K562 (cell line): Measurements from ENCODE around the gene SPTLC2. TPM values are rescaled to one million over a fixed set of nuclear protein-coding genes. Genes with fewer than 3 reads are reported as not detected.

Experiments used
- AFF1 ChIP-seq, 2 experiments: fragments of 450-650 bp; IDR thresholded peaks; 2 replicates each; pipeline ENCODE4 v1.6.1; 2018; ENCODE audit warnings: mild to moderate bottlenecking in 2 of 2, low read depth in 1 of 2; ENCODE audit not compliant: partially characterized antibody in 2 of 2
- ATF7 ChIP-seq: fragments of 450-650 bp; IDR thresholded peaks from 2 replicates; pipeline ENCODE4 v1.7.1; 2014; ENCODE audit warnings: mild to moderate bottlenecking, moderate library complexity
- BRCA1 ChIP-seq, 2 experiments: fragments of 450-650 bp in 1 of 2; sonication (generic) in 1 of 2; formaldehyde crosslinking in 1 of 2; IDR thresholded peaks; 2 replicates each; pipeline versions ENCODE4 v1.5.0 to v1.6.1; 2017 to 2020; ENCODE audit warnings: mild to moderate bottlenecking in 1 of 2, missing genetic modification reagents in 1 of 2
- CHD4 ChIP-seq: fragments of 200-600 bp; sonication (generic); IDR thresholded peaks from 3 replicates; pipeline ENCODE4 v1.6.1; 2012; ENCODE audit warnings: low read depth, mild to moderate bottlenecking, mixed read lengths, low read length, inconsistent platforms; ENCODE audit not compliant: insufficient read depth, insufficient replicate concordance, poor library complexity, severe bottlenecking
- CREB5 ChIP-seq: fragments of 250-450 bp; sonication (Bioruptor Pico); IDR thresholded peaks from 2 replicates; pipeline ENCODE4 v1.5.0; 2020; ENCODE audit warnings: mild to moderate bottlenecking
- ESRRB ChIP-seq: fragments of 250-450 bp; sonication (Bioruptor Pico); IDR thresholded peaks from 2 replicates; pipeline ENCODE4 v1.5.0; 2020; ENCODE audit warnings: mild to moderate bottlenecking, moderate library complexity, borderline replicate concordance
- GMEB1 ChIP-seq: fragments of 250-450 bp; sonication (Bioruptor Pico); IDR thresholded peaks from 2 replicates; pipeline ENCODE4 v1.4.0; 2020; ENCODE audit warnings: mild to moderate bottlenecking
- GTF2A2 ChIP-seq: IDR thresholded peaks from 2 replicates; pipeline ENCODE4 v1.6.1; 2016; ENCODE audit warnings: mild to moderate bottlenecking, missing genetic modification characterization, missing compliant biosample characterization
- GTF2F1 ChIP-seq: IDR thresholded peaks from 2 replicates; pipeline ENCODE4 v1.6.1; 2011; ENCODE audit warnings: low read depth, low read length, improper control_type of control experiment
- KDM2B ChIP-seq: fragments of 250-450 bp; sonication (Bioruptor Pico); IDR thresholded peaks from 2 replicates; pipeline ENCODE4 v1.8.0; 2021; ENCODE audit warnings: mild to moderate bottlenecking, moderate library complexity
- MAFF ChIP-seq: IDR thresholded peaks from 2 replicates; pipeline ENCODE4 v1.6.1; 2012; ENCODE audit warnings: low read length, improper control_type of control experiment
- MBD2 ChIP-seq: sonication (generic); IDR thresholded peaks from 2 replicates; pipeline ENCODE4 v1.6.1; 2016; ENCODE audit warnings: low read depth, borderline replicate concordance
- MTA1 ChIP-seq: fragments of 450-650 bp; IDR thresholded peaks from 2 replicates; pipeline ENCODE4 v1.6.1; 2017; ENCODE audit warnings: borderline replicate concordance
- NCOA6 ChIP-seq: fragments of 450-650 bp; IDR thresholded peaks from 2 replicates; pipeline ENCODE4 v1.6.1; 2017; ENCODE audit warnings: mild to moderate bottlenecking
- POLR3A ChIP-seq: IDR thresholded peaks from 2 replicates; pipeline ENCODE4 v1.6.1; 2011; ENCODE audit warnings: borderline replicate concordance, mild to moderate bottlenecking, moderate library complexity; ENCODE audit not compliant: insufficient read length, insufficient read depth; ENCODE audit errors: extremely low read depth
- POU5F1 ChIP-seq: fragments of 150-350 bp; IDR thresholded peaks from 2 replicates; pipeline ENCODE4 v1.6.1; 2014; ENCODE audit warnings: borderline replicate concordance, low read length, low read depth, mild to moderate bottlenecking; ENCODE audit not compliant: partially characterized antibody
- ZBTB34 ChIP-seq: fragments of 250-450 bp; sonication (Bioruptor Pico); IDR thresholded peaks from 2 replicates; pipeline ENCODE4 v1.8.0; 2021; ENCODE audit warnings: mild to moderate bottlenecking, moderate library complexity
- polyA plus RNA-seq, 8 experiments: library from polyadenylated mRNA; depleted of rRNA in 4 of 8; stranded (reverse) in 5 of 8; unstranded in 3 of 8; fragments of >200 nt; fragmentation: Nextera tagmentation in 2 of 8; fragmentation: Illumina TruSeq in 1 of 8; extraction: Ambion mirVana in 2 of 8; extraction: Trizol in 1 of 8; gene quantifications; 2 replicates each; pipeline versions ENCODE4 v1.2.1 to v1.2.3, GENCODE V29; 2011 to 2014; ENCODE audit warnings: inconsistent platforms in 1 of 8, missing spikeins in 1 of 8
- total RNA-seq, 7 experiments: library from RNA; depleted of rRNA in 6 of 7; stranded (reverse); fragments of >200 nt in 6 of 7; fragmentation: Illumina TruSeq in 2 of 7; extraction: Trizol in 2 of 7; gene quantifications; 2 replicates each; pipeline versions ENCODE4 v1.2.1 to v1.2.3, GENCODE V29; 2011 to 2021; ENCODE audit warnings: low replicate concordance in 1 of 7

The SPTLC2 gene
- total and polyA plus RNA-seq, 9 of the 15 experiments (the other 6 are each of a cell fraction or from before 2014, with no cell fraction given), result 4.5 to 30.4 (median 14.0) TPM

- TF ChIP-seq GMEB1 (CRISPR knock-in tag) (no peak), ZBTB34 (CRISPR knock-in tag) (no peak), MAFF (no peak), AFF1 (IDR thresholded peaks at IDR 0.05; ENCODE audit: low read depth in 1 of 2, partially characterized antibody in 2 of 2) (no peak), CREB5 (CRISPR knock-in tag) (no peak), MTA1 (no peak), GTF2A2 (no peak), ESRRB (CRISPR knock-in tag) (no peak), GTF2F1 (no peak), CHD4 (no peak), POU5F1 (no peak), MBD2 (peak; percentile 96), NCOA6 (no peak), POLR3A (no peak), ATF7 (peak; percentile 78), BRCA1 (IDR thresholded peaks at IDR 0.05) (no peak), BRCA1 (CRISPR knock-in tag; IDR thresholded peaks at IDR 0.05) (no peak), KDM2B (CRISPR knock-in tag) (no peak)
Measured at GRCh38 chr14:77616454-77617229, at the start of gene SPTLC2 (continued).
